Neural progenitor cell (in vitro differentiated cells): Measurements from ENCODE around the gene KRTAP25-1. TPM values are rescaled to one million over a fixed set of nuclear protein-coding genes. Genes with fewer than 3 reads are reported as not detected.

Experiments used
- DNase-seq: peaks from one replicate; pipeline ENCODE4 v3.0.0-alpha.2; 2016; ENCODE audit warnings: low spot score
- H2AFZ ChIP-seq: fragments of 200-600 bp; sonication (generic); replicated peaks from 2 replicates; pipeline ENCODE4 v1.6.1; 2016; ENCODE audit warnings: antibody characterized with exemption
- H3F3A ChIP-seq: fragments of 200-600 bp; sonication (generic); 2 replicates; pipeline ENCODE4 v1.6.1; 2016; ENCODE audit warnings: antibody characterized with exemption, low read depth
- H3K27ac ChIP-seq: fragments of 200-600 bp; sonication (generic); 2 replicates; pipeline ENCODE4 v1.5.1; 2016; ENCODE audit warnings: mild to moderate bottlenecking
- H3K27me3 ChIP-seq: fragments of 200-600 bp; sonication (generic); 2 replicates; pipeline ENCODE4 v1.6.1; 2016; ENCODE audit warnings: mild to moderate bottlenecking, moderate library complexity
- H3K36me3 ChIP-seq: fragments of 200-600 bp; sonication (generic); 2 replicates; pipeline ENCODE4 v1.5.1; 2016
- H3K4me1 ChIP-seq: fragments of 200-600 bp; sonication (generic); 2 replicates; pipeline ENCODE4 v1.6.1; 2016; ENCODE audit warnings: mixed run types
- H3K4me2 ChIP-seq: fragments of 200-600 bp; sonication (generic); 2 replicates; pipeline ENCODE4 v1.6.1; 2016
- H3K4me3 ChIP-seq: fragments of 200-600 bp; sonication (generic); 2 replicates; pipeline ENCODE4 v1.5.1; 2016
- H3K79me2 ChIP-seq: fragments of 200-600 bp; sonication (generic); 2 replicates; pipeline ENCODE4 v1.6.1; 2016; ENCODE audit warnings: low read depth
- H3K9ac ChIP-seq: fragments of 200-600 bp; sonication (generic); 2 replicates; pipeline ENCODE4 v1.6.1; 2016
- H3K9me3 ChIP-seq: fragments of 200-600 bp; sonication (generic); 2 replicates; pipeline ENCODE4 v1.5.1; 2016; ENCODE audit warnings: low read depth
- H4K20me1 ChIP-seq: fragments of 200-600 bp; sonication (generic); 2 replicates; pipeline ENCODE4 v1.6.1; 2016; ENCODE audit warnings: low read depth
- H3K27ac Mint-ChIP-seq: 3 replicates; pipeline ENCODE4 v1.8.0; 2021; ENCODE audit warnings: mixed read lengths
- H3K27me3 Mint-ChIP-seq: 2 replicates; pipeline ENCODE4 v1.8.0; 2022; ENCODE audit warnings: low read depth, mild to moderate bottlenecking, inconsistent platforms, moderate library complexity, mixed read lengths; ENCODE audit not compliant: insufficient read depth
- H3K36me3 Mint-ChIP-seq: 3 replicates; pipeline ENCODE4 v1.8.0; 2021; ENCODE audit warnings: mixed read lengths
- H3K4me1 Mint-ChIP-seq: 3 replicates; pipeline ENCODE4 v1.8.0; 2021; ENCODE audit warnings: mixed read lengths
- H3K4me3 Mint-ChIP-seq: 3 replicates; pipeline ENCODE4 v1.8.0; 2021; ENCODE audit warnings: mild to moderate bottlenecking, moderate library complexity, mixed read lengths
- H3K9me3 Mint-ChIP-seq: 3 replicates; pipeline ENCODE4 v1.8.0; 2020; ENCODE audit warnings: mixed read lengths
- CTCF ChIP-seq: fragments of 200-600 bp; sonication (generic); IDR thresholded peaks from 2 replicates; pipeline ENCODE4 v1.5.1; 2017; ENCODE audit warnings: antibody characterized with exemption, mild to moderate bottlenecking
- EZH2 ChIP-seq: fragments of 200-600 bp; sonication (generic); IDR thresholded peaks from 2 replicates; pipeline ENCODE4 v1.6.1; 2017; ENCODE audit warnings: antibody characterized with exemption, mild to moderate bottlenecking, moderate library complexity
- EZH2phosphoT487 ChIP-seq: fragments of 200-600 bp; sonication (generic); IDR thresholded peaks from 2 replicates; pipeline ENCODE4 v1.6.1; 2017; ENCODE audit warnings: antibody characterized with exemption
- total RNA-seq: library from RNA; depleted of rRNA; stranded (reverse); fragments of >200 nt; gene quantifications from 2 replicates; pipeline ENCODE4 v1.2.3, GENCODE V29; 2015; ENCODE audit warnings: low replicate concordance

The KRTAP25-1 gene, protein sequence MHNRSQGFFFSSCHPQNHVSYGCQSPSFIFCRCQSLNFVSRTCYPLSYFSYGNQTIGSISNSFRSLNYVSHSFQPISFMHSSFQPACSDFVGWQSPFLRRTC
- total RNA-seq, result not detected in 2 replicates

DNA sequence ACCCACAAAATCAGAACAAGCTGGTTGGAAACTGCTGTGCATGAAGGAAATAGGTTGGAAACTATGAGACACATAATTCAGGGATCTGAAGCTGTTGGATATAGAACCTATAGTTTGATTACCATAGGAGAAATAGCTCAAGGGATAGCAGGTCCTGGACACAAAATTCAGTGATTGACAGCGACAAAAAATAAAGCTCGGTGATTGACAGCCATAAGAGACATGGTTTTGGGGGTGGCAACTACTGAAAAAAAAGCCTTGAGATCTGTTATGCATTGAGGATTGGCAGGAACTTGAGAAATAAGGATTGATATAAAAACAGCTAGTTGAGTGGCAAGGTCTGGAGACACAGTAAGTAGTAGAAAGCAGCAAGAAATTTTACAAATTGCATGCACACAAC lies at the start of gene KRTAP25-1:
TSS of gene KRTAP25-1 (minus strand) at position 300 of the 400 bp plus-strand sequence. CDS start at position 276, 24 bp downstream.
- H3F3A ChIP-seq, result no peaks in the 10 kb centered on the region
- H3K9me3 ChIP-seq, result no peaks in the 10 kb centered on the region
- H2AFZ ChIP-seq, result no peak within 1 kb of the TSS
- no peak within 1 kb of the TSS for H3K4me3 Mint-ChIP-seq
- H4K20me1 ChIP-seq, result no peaks in the 10 kb centered on the region
- no peak within 1 kb of the TSS for H3K4me2 ChIP-seq
- TF ChIP-seq EZH2phosphoT487 (no peak), CTCF (no peak), EZH2 (no peak)
- H3K4me3 ChIP-seq, result no peak within 1 kb of the TSS
- H3K36me3 Mint-ChIP-seq, result no peaks in the 10 kb centered on the region
- H3K9ac ChIP-seq, result no peak within 1 kb of the TSS
- H3K79me2 ChIP-seq, result no peaks in the 10 kb centered on the region
- H3K27ac ChIP-seq, result no peak within 1 kb of the TSS
- no peak within 1 kb of the TSS for H3K27ac Mint-ChIP-seq
- H3K4me1 Mint-ChIP-seq, result no peaks in the 10 kb centered on the region
- no peaks in the 10 kb centered on the region for H3K9me3 Mint-ChIP-seq
- no peaks in the 10 kb centered on the region for H3K36me3 ChIP-seq
- no peaks in the 10 kb centered on the region for H3K4me1 ChIP-seq
- DNase-seq, result no peak
- no peaks in the 10 kb centered on the region for H3K27me3 Mint-ChIP-seq
- no peaks in the 10 kb centered on the region for H3K27me3 ChIP-seq

GRCh38 chr21:30338717-30339116 lies 49.4 kb upstream of the KRTAP25-1 start:
- no peaks in the 10 kb centered on the region for H3K4me1 Mint-ChIP-seq
- H4K20me1 ChIP-seq, result no peaks in the 10 kb centered on the region
- no peaks in the 10 kb centered on the region for H3K79me2 ChIP-seq
- H3K4me3 ChIP-seq, result no peak overlapping the region
- H3K27me3 ChIP-seq, result no peaks in the 10 kb centered on the region
- H3K4me3 Mint-ChIP-seq, result no peak overlapping the region
- no peak overlapping the region for H3K9ac ChIP-seq
- H3K36me3 ChIP-seq, result no peaks in the 10 kb centered on the region
- H3K27me3 Mint-ChIP-seq, result no peaks in the 10 kb centered on the region
- no peaks in the 10 kb centered on the region for H3K36me3 Mint-ChIP-seq
- H3K27ac Mint-ChIP-seq, result no peak overlapping the region
- H2AFZ ChIP-seq, result no peak overlapping the region
- H3K9me3 ChIP-seq, result no peaks in the 10 kb centered on the region
- no peaks in the 10 kb centered on the region for H3K9me3 Mint-ChIP-seq
- TF ChIP-seq EZH2phosphoT487 (no peak), EZH2 (no peak), CTCF (no peak)
- H3K4me2 ChIP-seq, result no peak overlapping the region
- no peak overlapping the region for H3K27ac ChIP-seq
- no peaks in the 10 kb centered on the region for H3K4me1 ChIP-seq
- no peak for DNase-seq
- no peaks in the 10 kb centered on the region for H3F3A ChIP-seq

GRCh38 chr21:30337772-30338171 lies 48.5 kb upstream of the KRTAP25-1 start:
- DNase-seq, result no peak
- Histone ChIP-seq H3F3A (no peaks in the 10 kb centered on the region), H3K27me3 (no peaks in the 10 kb centered on the region), H3K79me2 (no peaks in the 10 kb centered on the region), H3K4me3 (no peak overlapping the region), H3K4me1 (no peaks in the 10 kb centered on the region), H3K9me3 (no peaks in the 10 kb centered on the region), H2AFZ (no peak overlapping the region), H3K36me3 (no peaks in the 10 kb centered on the region), H3K4me2 (no peak overlapping the region), H3K27ac (no peak overlapping the region), H3K9ac (no peak overlapping the region), H4K20me1 (no peaks in the 10 kb centered on the region)
- Mint-ChIP-seq H3K27me3 (peaks cover 2% of the 10 kb centered on the region), H3K9me3 (no peaks in the 10 kb centered on the region), H3K36me3 (no peaks in the 10 kb centered on the region), H3K4me1 (no peaks in the 10 kb centered on the region), H3K4me3 (no peak overlapping the region), H3K27ac (no peak overlapping the region)
- TF ChIP-seq CTCF, result no peak
- no peak for TF ChIP-seq EZH2
- TF ChIP-seq EZH2phosphoT487, result no peak
